H9 (cell line): ENCODE measurements around the gene YTHDC1. TPM values are rescaled to one million over a fixed set of nuclear protein-coding genes. Genes with fewer than 3 reads are reported as not detected.
A peak's percentile ranks its signal among the peaks of the same experiment; 100 is the strongest.

Experiments used
- DNase-seq: peaks from one replicate; pipeline ENCODE4 v3.0.0-alpha.2; 2017
- H2AFZ ChIP-seq: one replicate; pipeline ENCODE4 v1.6.1; 2013; ENCODE audit warnings: mild to moderate bottlenecking, low read length, control low read depth, moderate library complexity
- H2AK5ac ChIP-seq: 2 replicates; pipeline ENCODE4 v1.6.1; 2013; ENCODE audit warnings: low read length, control low read depth, mixed read lengths; ENCODE audit not compliant: insufficient read length
- H2BK120ac ChIP-seq: one replicate; pipeline ENCODE4 v1.6.1; 2013; ENCODE audit warnings: low read depth, mild to moderate bottlenecking, low read length, control low read depth, inconsistent platforms; ENCODE audit not compliant: poor library complexity, severe bottlenecking
- H2BK12ac ChIP-seq: 2 replicates; pipeline ENCODE4 v1.6.1; 2013; ENCODE audit warnings: low read length, control low read depth, mixed read lengths, low read depth; ENCODE audit not compliant: insufficient read length
- H2BK15ac ChIP-seq: 2 replicates; pipeline ENCODE4 v1.6.1; 2013; ENCODE audit warnings: low read depth, low read length, control low read depth
- H2BK20ac ChIP-seq: one replicate; pipeline ENCODE4 v1.6.1; 2013; ENCODE audit warnings: low read depth, mild to moderate bottlenecking, low read length, control low read depth, inconsistent platforms; ENCODE audit not compliant: poor library complexity, severe bottlenecking
- H2BK5ac ChIP-seq: 2 replicates; pipeline ENCODE4 v1.6.1; 2013; ENCODE audit warnings: low read length, control low read depth, mixed read lengths; ENCODE audit not compliant: insufficient read length
- H3K14ac ChIP-seq: 2 replicates; pipeline ENCODE4 v1.6.1; 2013; ENCODE audit warnings: low read length, control low read depth; ENCODE audit not compliant: insufficient read depth
- H3K18ac ChIP-seq: 2 replicates; pipeline ENCODE4 v1.6.1; 2013; ENCODE audit warnings: low read depth, mild to moderate bottlenecking, mixed read lengths, low read length, control low read depth; ENCODE audit not compliant: insufficient read length
- H3K23ac ChIP-seq: 2 replicates; pipeline ENCODE4 v1.6.1; 2013; ENCODE audit warnings: low read length, control low read depth, mixed read lengths, low read depth; ENCODE audit not compliant: insufficient read length
- H3K23me2 ChIP-seq: 2 replicates; pipeline ENCODE4 v1.6.1; 2013; ENCODE audit warnings: low read depth, mild to moderate bottlenecking, mixed read lengths, low read length, control low read depth; ENCODE audit not compliant: insufficient read length, poor library complexity, severe bottlenecking
- H3K27ac ChIP-seq: 2 replicates; pipeline ENCODE4 v1.5.1; 2013; ENCODE audit warnings: low read length, control low read depth, mixed read lengths, low read depth; ENCODE audit not compliant: insufficient read length
- H3K27me3 ChIP-seq: 2 replicates; pipeline ENCODE4 v1.6.1; 2013; ENCODE audit warnings: low read length, control low read depth, inconsistent platforms; ENCODE audit not compliant: insufficient read depth
- H3K4ac ChIP-seq: 2 replicates; pipeline ENCODE4 v1.6.1; 2013; ENCODE audit warnings: low read depth, mild to moderate bottlenecking, control low read depth, inconsistent platforms, low read length, moderate library complexity
- H3K4me1 ChIP-seq: 2 replicates; pipeline ENCODE4 v1.6.1; 2013; ENCODE audit warnings: low read length, control low read depth, inconsistent platforms; ENCODE audit not compliant: insufficient read depth
- H3K4me2 ChIP-seq: 2 replicates; pipeline ENCODE4 v1.6.1; 2013; ENCODE audit warnings: low read length, control low read depth, mixed read lengths; ENCODE audit not compliant: insufficient read length, insufficient read depth
- H3K56ac ChIP-seq: 2 replicates; pipeline ENCODE4 v1.6.1; 2013; ENCODE audit warnings: low read depth, mild to moderate bottlenecking, mixed read lengths, low read length, control low read depth; ENCODE audit not compliant: insufficient read length
- H3K79me1 ChIP-seq: 2 replicates; pipeline ENCODE4 v1.6.1; 2013; ENCODE audit warnings: low read depth, mild to moderate bottlenecking, moderate library complexity, low read length, control low read depth, inconsistent platforms; ENCODE audit not compliant: insufficient read depth, poor library complexity, severe bottlenecking
- H3K79me2 ChIP-seq: 2 replicates; pipeline ENCODE4 v1.6.1; 2013; ENCODE audit warnings: low read length, control low read depth, inconsistent platforms; ENCODE audit not compliant: insufficient read depth
- H3K9ac ChIP-seq: 2 replicates; pipeline ENCODE4 v1.6.1; 2013; ENCODE audit warnings: low read length, control low read depth, mixed read lengths; ENCODE audit not compliant: insufficient read length; ENCODE audit errors: extremely low read depth
- H3K9me3 ChIP-seq: one replicate; pipeline ENCODE4 v1.6.1; 2013; ENCODE audit warnings: low read depth, low read length, inconsistent platforms; ENCODE audit not compliant: control insufficient read depth
- H3T11ph ChIP-seq: one replicate; pipeline ENCODE4 v1.6.1; 2013; ENCODE audit warnings: mild to moderate bottlenecking, low read length, control low read depth, inconsistent platforms
- H4K20me1 ChIP-seq: one replicate; pipeline ENCODE4 v1.6.1; 2013; ENCODE audit not compliant: control insufficient read depth, insufficient read length, insufficient read depth
- H4K5ac ChIP-seq: 2 replicates; pipeline ENCODE4 v1.6.1; 2013; ENCODE audit warnings: low read depth, mild to moderate bottlenecking, mixed read lengths, low read length, control low read depth; ENCODE audit not compliant: insufficient read length
- H4K8ac ChIP-seq: replicated peaks from 2 replicates; pipeline ENCODE4 v1.6.1; 2013; ENCODE audit warnings: low read length, control low read depth, mixed read lengths, low read depth; ENCODE audit not compliant: insufficient read length
- H4K91ac ChIP-seq: 2 replicates; pipeline ENCODE4 v1.6.1; 2013; ENCODE audit warnings: low read depth, mild to moderate bottlenecking, moderate library complexity, mixed read lengths, low read length, control low read depth; ENCODE audit not compliant: insufficient read length
- H3K27ac Mint-ChIP-seq, 3 experiments: 2 replicates in 2 of 3; 3 replicates in 1 of 3; pipeline ENCODE4 v1.8.0; 2020 to 2021; ENCODE audit warnings: mixed read lengths in 3 of 3, mild to moderate bottlenecking in 1 of 3, moderate library complexity in 1 of 3
- H3K27me3 Mint-ChIP-seq: 2 replicates; pipeline ENCODE4 v1.8.0; 2021; ENCODE audit warnings: low read depth, mild to moderate bottlenecking, moderate library complexity, mixed read lengths
- H3K36me3 Mint-ChIP-seq, 3 experiments: 2 replicates in 2 of 3; 3 replicates in 1 of 3; pipeline ENCODE4 v1.8.0; 2020 to 2021; ENCODE audit warnings: low read depth in 3 of 3, mixed read lengths in 3 of 3; ENCODE audit not compliant: insufficient read depth in 1 of 3
- H3K4me1 Mint-ChIP-seq, 2 experiments: 2 replicates each; pipeline ENCODE4 v1.8.0; 2020; ENCODE audit warnings: mixed read lengths in 2 of 2
- H3K4me3 Mint-ChIP-seq, 2 experiments: 2 replicates in 1 of 2; 3 replicates in 1 of 2; pipeline ENCODE4 v1.8.0; 2020 to 2021; ENCODE audit warnings: mild to moderate bottlenecking in 2 of 2, mixed read lengths in 2 of 2, moderate library complexity in 1 of 2
- H3K9me3 Mint-ChIP-seq, 2 experiments: 2 replicates in 1 of 2; 3 replicates in 1 of 2; pipeline ENCODE4 v1.8.0; 2020; ENCODE audit warnings: mild to moderate bottlenecking in 2 of 2, mixed read lengths in 2 of 2, moderate library complexity in 1 of 2
- CTCF ChIP-seq: fragments of 200-600 bp; sonication (generic); conservative IDR thresholded peaks from 3 replicates; pipeline ENCODE4 v1.8.0; 2021; ENCODE audit warnings: antibody characterized with exemption, mild to moderate bottlenecking
- WGBS: extraction: QIAGEN DNeasy Blood & Tissue Kit; methylation state at CpG from one replicate; pipeline ENCODE4 v1.1.7; 2013; ENCODE audit warnings: missing lambda C conversion rate, low lambda C conversion rate, mixed read lengths; ENCODE audit not compliant: insufficient read length; ENCODE audit errors: extremely low coverage; 5-methylcytosine and 5-hydroxymethylcytosine counted together
- total RNA-seq: library from RNA; stranded (reverse); gene quantifications from 2 replicates; pipeline ENCODE4 v1.2.1, GENCODE V29; 2021

YTHDC1 gene
- total RNA-seq, 1 experiment from 2014 or later = 158 TPM

- no peak overlapping the region for H2BK15ac ChIP-seq
- no peak overlapping the region for H3K18ac ChIP-seq
- no peak overlapping the region for H3K14ac ChIP-seq
- H3K79me1 ChIP-seq = no peaks in the 10 kb centered on the region
- peaks cover 10% of the 10 kb centered on the region; the same call in 1 of the 2 replicates for H3K4me1 ChIP-seq
- H4K20me1 ChIP-seq = no peaks in the 10 kb centered on the region
- H3K27ac Mint-ChIP-seq = peak overlapping the region; percentile 44 to 97 (median 95)
- H3K4me1 Mint-ChIP-seq = peaks cover 29% of the 10 kb centered on the region in 2 experiments
- H3K23ac ChIP-seq = no peak overlapping the region
- H3K9me3 Mint-ChIP-seq = peaks cover 36 to 38% of the 10 kb centered on the region in 2 experiments
- no peak overlapping the region for H2AFZ ChIP-seq
- peaks cover 30 to 48% (median 32%) of the 10 kb centered on the region in 3 experiments for H3K36me3 Mint-ChIP-seq
- no CpG with 5 or more reads among the region's 2 CpGs for WGBS
- no peak overlapping the region for H2BK20ac ChIP-seq
- no peak overlapping the region for H3K56ac ChIP-seq
- peaks cover 18% of the 10 kb centered on the region for H3K9me3 ChIP-seq
- no peak overlapping the region for H2BK120ac ChIP-seq
- peak overlapping the region; percentile 33 for H3K4me2 ChIP-seq
- no peaks in the 10 kb centered on the region for H3K79me2 ChIP-seq
- H3K4me3 Mint-ChIP-seq = peak overlapping the region; percentile 55 to 62
- H3K27me3 Mint-ChIP-seq = no peaks in the 10 kb centered on the region
- no peak overlapping the region for H3K27ac ChIP-seq
- no peak overlapping the region for H3K9ac ChIP-seq
- no peaks in the 10 kb centered on the region for H3K27me3 ChIP-seq
- no peak overlapping the region for H2BK12ac ChIP-seq
- H4K5ac ChIP-seq = no peak overlapping the region
- no peak for TF ChIP-seq CTCF
- no peak overlapping the region for H2BK5ac ChIP-seq
- no peak overlapping the region for H2AK5ac ChIP-seq
- H4K91ac ChIP-seq = no peak overlapping the region
- H3K4ac ChIP-seq = no peak overlapping the region
- H4K8ac ChIP-seq = no peak overlapping the region
- peak; percentile 30 for DNase-seq
- H3T11ph ChIP-seq = no peak overlapping the region
- H3K23me2 ChIP-seq = no peaks in the 10 kb centered on the region
Measured at GRCh38 chr4:68272380-68272779, 77.5 kb downstream of the YTHDC1 start.
